Osteoblast (primary cell): ENCODE results near the gene MLH3. TPM values are rescaled to one million over a fixed set of nuclear protein-coding genes. Genes with fewer than 3 reads are reported as not detected.
"Not testable (repeated sequence)": the region's sequence is repeated elsewhere in the genome, so short reads cannot be mapped to it uniquely, and the experiment has no call there.

ENCODE experiments used
- DNase-seq: peaks from one replicate; pipeline ENCODE4 v3.0.0; 2011; ENCODE audit warnings: low spot score, mixed read lengths; ENCODE audit not compliant: insufficient read length; ENCODE audit errors: missing footprints
- H2AFZ ChIP-seq: 2 replicates; pipeline ENCODE4 v1.6.0; 2011; ENCODE audit warnings: mild to moderate bottlenecking, low read length
- H3K27ac ChIP-seq: 2 replicates; pipeline ENCODE4 v1.5.1; 2011; ENCODE audit warnings: mild to moderate bottlenecking, low read depth, low read length, moderate library complexity
- H3K27me3 ChIP-seq: 2 replicates; pipeline ENCODE4 v1.6.0; 2012; ENCODE audit warnings: mild to moderate bottlenecking, control low read depth, inconsistent platforms, low read length, moderate library complexity; ENCODE audit not compliant: insufficient read depth
- H3K36me3 ChIP-seq: 2 replicates; pipeline ENCODE4 v1.5.1; 2011; ENCODE audit warnings: mild to moderate bottlenecking, low read length, control low read depth, moderate library complexity; ENCODE audit not compliant: insufficient read depth
- H3K4me1 ChIP-seq: 2 replicates; pipeline ENCODE4 v1.5.1; 2011; ENCODE audit warnings: mild to moderate bottlenecking, low read length, control low read depth, moderate library complexity; ENCODE audit not compliant: insufficient read depth
- H3K4me2 ChIP-seq: 2 replicates; pipeline ENCODE4 v1.6.0; 2011; ENCODE audit warnings: mild to moderate bottlenecking, low read length; ENCODE audit not compliant: insufficient read depth
- H3K4me3 ChIP-seq: fragments of 200-600 bp; sonication (generic); 3 replicates; pipeline ENCODE4 v1.5.1; 2012; ENCODE audit warnings: mild to moderate bottlenecking, low read length, inconsistent platforms; ENCODE audit not compliant: insufficient read depth
- H3K79me2 ChIP-seq: 2 replicates; pipeline ENCODE4 v1.6.0; 2012; ENCODE audit warnings: mild to moderate bottlenecking, low read length, control low read depth, inconsistent platforms; ENCODE audit not compliant: insufficient read depth
- H3K9me3 ChIP-seq: 2 replicates; pipeline ENCODE4 v1.5.1; 2011; ENCODE audit warnings: low read depth, low read length, control low read depth
- H4K20me1 ChIP-seq: 2 replicates; pipeline ENCODE4 v1.6.0; 2012; ENCODE audit warnings: mild to moderate bottlenecking, low read length, control low read depth; ENCODE audit not compliant: insufficient read depth
- CTCF ChIP-seq: IDR thresholded peaks from 2 replicates; pipeline ENCODE4 v1.5.1; 2011; ENCODE audit warnings: mild to moderate bottlenecking, low read depth, low read length, moderate library complexity; ENCODE audit errors: extremely low read depth
- total RNA-seq: library from RNA; depleted of rRNA; stranded (reverse); fragments of >200 nt; gene quantifications from 2 replicates; pipeline ENCODE4 v1.2.3, GENCODE V29; 2012

The MLH3 gene
- total RNA-seq, 1 donor: 40.5 TPM

- H4K20me1 ChIP-seq, H3K4me2 ChIP-seq, H3K4me1 ChIP-seq, H2AFZ ChIP-seq, H3K9me3 ChIP-seq, H3K79me2 ChIP-seq, H3K36me3 ChIP-seq, DNase-seq, H3K27ac ChIP-seq, H3K27me3 ChIP-seq, H3K4me3 ChIP-seq: not testable (repeated sequence)
These were observed 57.1 kb downstream of the MLH3 start for GRCh38 chr14:74994182-74994581.

- no peaks in the 10 kb centered on the region for H3K36me3 ChIP-seq
- H2AFZ ChIP-seq: no peak overlapping the region
- no peaks in the 10 kb centered on the region for H4K20me1 ChIP-seq
- TF ChIP-seq CTCF: no peak
- peaks cover 23% of the 10 kb centered on the region for H3K4me1 ChIP-seq
- DNase-seq: peak; percentile 49
- H3K4me3 ChIP-seq: no peak overlapping the region
- no peaks in the 10 kb centered on the region for H3K79me2 ChIP-seq
- no peak overlapping the region for H3K27ac ChIP-seq
- no peaks in the 10 kb centered on the region for H3K27me3 ChIP-seq
- no peak overlapping the region for H3K4me2 ChIP-seq
- H3K9me3 ChIP-seq: no peaks in the 10 kb centered on the region
These were observed 62.3 kb downstream of the MLH3 start for GRCh38 chr14:74988993-74989392.

- TF ChIP-seq CTCF: no peak
- Histone ChIP-seq H3K79me2 (no peaks in the 10 kb centered on the region), H3K27ac (no peak overlapping the region)
These were observed 63.1 kb downstream of the MLH3 start for GRCh38 chr14:74988131-74988530.

GRCh38 chr14:74985806-74986205 is 65.5 kb downstream of the MLH3 start:
- Histone ChIP-seq H3K27ac (no peak overlapping the region), H3K4me1 (peaks cover 35% of the 10 kb centered on the region), H3K27me3 (no peaks in the 10 kb centered on the region), H3K9me3 (no peaks in the 10 kb centered on the region), H3K4me2 (no peak overlapping the region), H3K79me2 (no peaks in the 10 kb centered on the region), H2AFZ (no peak overlapping the region), H3K4me3 (no peak overlapping the region), H4K20me1 (no peaks in the 10 kb centered on the region), H3K36me3 (no peaks in the 10 kb centered on the region)
- DNase-seq: no peak
- TF ChIP-seq CTCF: no peak

More at GRCh38 chr14:74988131-74988530, 63.1 kb downstream of the MLH3 start:
- Histone ChIP-seq H2AFZ (no peak overlapping the region), H3K9me3 (no peaks in the 10 kb centered on the region), H3K4me3 (no peak overlapping the region), H3K4me1 (peaks cover 23% of the 10 kb centered on the region), H4K20me1 (no peaks in the 10 kb centered on the region), H3K27me3 (no peaks in the 10 kb centered on the region), H3K4me2 (no peak overlapping the region), H3K36me3 (no peaks in the 10 kb centered on the region)
- peak; percentile 90 for DNase-seq

GRCh38 chr14:74985028-74985310 is 66.3 kb downstream of the MLH3 start:
- Histone ChIP-seq H3K9me3 (no peaks in the 10 kb centered on the region), H4K20me1 (no peaks in the 10 kb centered on the region), H3K36me3 (no peaks in the 10 kb centered on the region), H3K27ac (no peak overlapping the region), H3K4me2 (peak overlapping the region; percentile 6), H3K79me2 (no peaks in the 10 kb centered on the region), H3K4me3 (no peak overlapping the region), H2AFZ (peak overlapping the region; percentile 64), H3K27me3 (no peaks in the 10 kb centered on the region), H3K4me1 (peaks cover 43% of the 10 kb centered on the region)
- no peak for DNase-seq
- no peak for TF ChIP-seq CTCF
